K562 (cell line): Measurements from ENCODE around the gene EIF2S2. TPM values are rescaled to one million over a fixed set of nuclear protein-coding genes. Genes with fewer than 3 reads are reported as not detected.

Experiments
- CEBPG ChIP-seq, 3 experiments: fragments of 200-800 bp in 1 of 3; sonication (Bioruptor generic) in 1 of 3; sonication (generic) in 1 of 3; formaldehyde crosslinking in 1 of 3; IDR thresholded peaks in 2 of 3; conservative IDR thresholded peaks in 1 of 3; 2 replicates each; pipeline versions ENCODE4 v1.6.1 to v1.8.0; 2016 to 2022; ENCODE audit warnings: missing compliant biosample characterization in 2 of 3, missing genetic modification characterization in 2 of 3, mild to moderate bottlenecking in 1 of 3, missing genetic modification reagents in 1 of 3
- PPARD ChIP-seq: fragments of 250-450 bp; sonication (Bioruptor Pico); IDR thresholded peaks from 2 replicates; pipeline ENCODE4 v1.8.0; 2022; ENCODE audit warnings: inconsistent platforms, mild to moderate bottlenecking, moderate library complexity
- SMARCA4 ChIP-seq: fragments of 450-650 bp; IDR thresholded peaks from 2 replicates; pipeline ENCODE4 v1.6.1; 2016
- TBL1XR1 ChIP-seq, 2 experiments: IDR thresholded peaks; 2 replicates each; pipeline ENCODE4 v1.6.1; 2012; ENCODE audit warnings: improper control_type of control experiment in 2 of 2, low read length in 2 of 2, mild to moderate bottlenecking in 1 of 2
- TGIF2 ChIP-seq: sonication (generic); formaldehyde crosslinking; IDR thresholded peaks from 2 replicates; pipeline ENCODE4 v1.8.1; 2022; ENCODE audit warnings: mild to moderate bottlenecking, missing genetic modification reagents, moderate library complexity
- ZNF785 ChIP-seq: fragments of 250-450 bp; sonication (Bioruptor Pico); IDR thresholded peaks from 2 replicates; pipeline ENCODE4 v1.4.0; 2020; ENCODE audit warnings: mild to moderate bottlenecking
- polyA plus RNA-seq, 8 experiments: library from polyadenylated mRNA; depleted of rRNA in 4 of 8; stranded (reverse) in 5 of 8; unstranded in 3 of 8; fragments of >200 nt; fragmentation: Nextera tagmentation in 2 of 8; fragmentation: Illumina TruSeq in 1 of 8; extraction: Ambion mirVana in 2 of 8; extraction: Trizol in 1 of 8; gene quantifications; 2 replicates each; pipeline versions ENCODE4 v1.2.1 to v1.2.3, GENCODE V29; 2011 to 2014; ENCODE audit warnings: inconsistent platforms in 1 of 8, missing spikeins in 1 of 8
- total RNA-seq, 7 experiments: library from RNA; depleted of rRNA in 6 of 7; stranded (reverse); fragments of >200 nt in 6 of 7; fragmentation: Illumina TruSeq in 2 of 7; extraction: Trizol in 2 of 7; gene quantifications; 2 replicates each; pipeline versions ENCODE4 v1.2.1 to v1.2.3, GENCODE V29; 2011 to 2021; ENCODE audit warnings: low replicate concordance in 1 of 7
- TF ChIP-seq, protein P1 (sequence below): fragments of 250-450 bp; sonication (Bioruptor Pico); IDR thresholded peaks from 2 replicates; pipeline ENCODE4 v1.8.0; 2021; ENCODE audit warnings: moderate library complexity, mild to moderate bottlenecking, inconsistent platforms
- TF ChIP-seq, protein P2 (sequence below): sonication (generic); IDR thresholded peaks from 2 replicates; pipeline ENCODE4 v1.6.1; 2016
- TF ChIP-seq, protein P3 (sequence below): fragments of 250-450 bp; sonication (Bioruptor Pico); IDR thresholded peaks from 2 replicates; pipeline ENCODE4 v1.5.0; 2020; ENCODE audit warnings: mild to moderate bottlenecking, borderline replicate concordance
- TF ChIP-seq, protein P4 (sequence below): fragments of 450-650 bp; IDR thresholded peaks from 2 replicates; pipeline ENCODE4 v1.6.1; 2016; ENCODE audit warnings: low read depth, mild to moderate bottlenecking, moderate library complexity
- TF ChIP-seq, protein P5 (sequence below): fragments of 450-650 bp; formaldehyde crosslinking; IDR thresholded peaks from 2 replicates; pipeline ENCODE4 v1.4.0; 2022; ENCODE audit warnings: missing genetic modification characterization
- TF ChIP-seq, protein P6 (sequence below): sonication (generic); formaldehyde crosslinking; IDR thresholded peaks from 2 replicates; pipeline ENCODE4 v1.8.0; 2022; ENCODE audit warnings: mild to moderate bottlenecking, missing genetic modification reagents

EIF2S2 gene
- total and polyA plus RNA-seq, 9 of the 15 experiments (the other 6 are each of a cell fraction or from before 2014, with no cell fraction given), result 79.7 to 220 (median 154) TPM

DNA sequence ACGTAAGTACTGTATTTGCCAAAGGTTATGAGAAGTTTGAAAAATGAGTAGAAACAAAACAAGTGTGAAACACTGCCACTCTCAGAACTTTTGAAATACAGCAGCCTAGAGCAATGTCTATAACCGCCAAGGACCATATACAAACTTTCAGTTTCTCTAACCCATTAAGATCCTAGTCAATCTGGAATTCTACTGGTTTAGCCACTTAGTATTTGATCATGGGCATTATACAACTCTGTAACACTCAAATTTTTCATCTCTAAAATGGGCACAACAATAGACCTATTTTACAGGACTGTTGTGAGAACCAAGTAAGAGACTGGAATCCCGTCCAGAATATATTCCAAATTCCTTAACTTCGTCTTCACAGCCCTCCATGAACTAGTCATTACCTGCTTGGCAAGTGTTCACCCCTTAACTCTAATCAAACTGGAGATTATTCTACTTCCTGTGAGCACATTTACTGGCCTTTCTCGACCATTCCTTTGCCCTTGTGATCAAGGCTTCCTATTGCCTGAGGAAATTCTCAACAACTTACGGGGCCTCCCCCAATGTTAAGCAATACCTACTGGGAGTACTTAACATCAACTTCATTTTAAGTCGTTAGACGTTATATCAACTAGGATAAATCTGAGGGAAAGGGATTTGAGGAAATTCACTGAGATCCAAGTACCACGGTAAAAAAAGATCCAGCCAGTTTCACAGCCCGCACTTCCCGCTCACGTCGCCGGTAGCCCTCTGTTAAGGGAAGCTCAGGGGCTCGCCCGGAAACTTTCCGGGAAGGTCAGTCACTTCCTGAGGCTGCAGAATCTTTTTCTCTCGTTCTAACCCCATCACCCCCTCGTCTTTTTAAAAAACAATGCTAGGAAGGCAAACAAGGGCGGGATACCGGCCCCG lies 1.1 kb downstream of the EIF2S2 start (continued):
- TF ChIP-seq, protein P1, sequence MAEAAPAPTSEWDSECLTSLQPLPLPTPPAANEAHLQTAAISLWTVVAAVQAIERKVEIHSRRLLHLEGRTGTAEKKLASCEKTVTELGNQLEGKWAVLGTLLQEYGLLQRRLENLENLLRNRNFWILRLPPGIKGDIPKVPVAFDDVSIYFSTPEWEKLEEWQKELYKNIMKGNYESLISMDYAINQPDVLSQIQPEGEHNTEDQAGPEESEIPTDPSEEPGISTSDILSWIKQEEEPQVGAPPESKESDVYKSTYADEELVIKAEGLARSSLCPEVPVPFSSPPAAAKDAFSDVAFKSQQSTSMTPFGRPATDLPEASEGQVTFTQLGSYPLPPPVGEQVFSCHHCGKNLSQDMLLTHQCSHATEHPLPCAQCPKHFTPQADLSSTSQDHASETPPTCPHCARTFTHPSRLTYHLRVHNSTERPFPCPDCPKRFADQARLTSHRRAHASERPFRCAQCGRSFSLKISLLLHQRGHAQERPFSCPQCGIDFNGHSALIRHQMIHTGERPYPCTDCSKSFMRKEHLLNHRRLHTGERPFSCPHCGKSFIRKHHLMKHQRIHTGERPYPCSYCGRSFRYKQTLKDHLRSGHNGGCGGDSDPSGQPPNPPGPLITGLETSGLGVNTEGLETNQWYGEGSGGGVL (CRISPR knock-in tag), result no peak
- TF ChIP-seq TGIF2 (CRISPR knock-in tag) (no peak), TBL1XR1 (IDR thresholded peaks at IDR 0.05; ENCODE audit: low read length in 2 of 2) (no peak), PPARD (CRISPR knock-in tag) (no peak), ZNF785 (CRISPR knock-in tag) (no peak), SMARCA4 (no peak), CEBPG (CRISPR knock-in tag; IDR thresholded peaks at IDR 0.05) (no peak), CEBPG (tag; conservative IDR thresholded peaks at IDR 0.05 in 1 of 2, IDR thresholded peaks at IDR 0.05 in 1 of 2) (peak; percentile 80 to 90)
- TF ChIP-seq, protein P2, sequence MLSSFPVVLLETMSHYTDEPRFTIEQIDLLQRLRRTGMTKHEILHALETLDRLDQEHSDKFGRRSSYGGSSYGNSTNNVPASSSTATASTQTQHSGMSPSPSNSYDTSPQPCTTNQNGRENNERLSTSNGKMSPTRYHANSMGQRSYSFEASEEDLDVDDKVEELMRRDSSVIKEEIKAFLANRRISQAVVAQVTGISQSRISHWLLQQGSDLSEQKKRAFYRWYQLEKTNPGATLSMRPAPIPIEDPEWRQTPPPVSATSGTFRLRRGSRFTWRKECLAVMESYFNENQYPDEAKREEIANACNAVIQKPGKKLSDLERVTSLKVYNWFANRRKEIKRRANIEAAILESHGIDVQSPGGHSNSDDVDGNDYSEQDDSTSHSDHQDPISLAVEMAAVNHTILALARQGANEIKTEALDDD, result peak; percentile 85
- TF ChIP-seq, protein P3, sequence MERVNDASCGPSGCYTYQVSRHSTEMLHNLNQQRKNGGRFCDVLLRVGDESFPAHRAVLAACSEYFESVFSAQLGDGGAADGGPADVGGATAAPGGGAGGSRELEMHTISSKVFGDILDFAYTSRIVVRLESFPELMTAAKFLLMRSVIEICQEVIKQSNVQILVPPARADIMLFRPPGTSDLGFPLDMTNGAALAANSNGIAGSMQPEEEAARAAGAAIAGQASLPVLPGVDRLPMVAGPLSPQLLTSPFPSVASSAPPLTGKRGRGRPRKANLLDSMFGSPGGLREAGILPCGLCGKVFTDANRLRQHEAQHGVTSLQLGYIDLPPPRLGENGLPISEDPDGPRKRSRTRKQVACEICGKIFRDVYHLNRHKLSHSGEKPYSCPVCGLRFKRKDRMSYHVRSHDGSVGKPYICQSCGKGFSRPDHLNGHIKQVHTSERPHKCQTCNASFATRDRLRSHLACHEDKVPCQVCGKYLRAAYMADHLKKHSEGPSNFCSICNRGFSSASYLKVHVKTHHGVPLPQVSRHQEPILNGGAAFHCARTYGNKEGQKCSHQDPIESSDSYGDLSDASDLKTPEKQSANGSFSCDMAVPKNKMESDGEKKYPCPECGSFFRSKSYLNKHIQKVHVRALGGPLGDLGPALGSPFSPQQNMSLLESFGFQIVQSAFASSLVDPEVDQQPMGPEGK (CRISPR knock-in tag), result no peak
- TF ChIP-seq, protein P4, sequence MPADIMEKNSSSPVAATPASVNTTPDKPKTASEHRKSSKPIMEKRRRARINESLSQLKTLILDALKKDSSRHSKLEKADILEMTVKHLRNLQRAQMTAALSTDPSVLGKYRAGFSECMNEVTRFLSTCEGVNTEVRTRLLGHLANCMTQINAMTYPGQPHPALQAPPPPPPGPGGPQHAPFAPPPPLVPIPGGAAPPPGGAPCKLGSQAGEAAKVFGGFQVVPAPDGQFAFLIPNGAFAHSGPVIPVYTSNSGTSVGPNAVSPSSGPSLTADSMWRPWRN, result no peak
- TF ChIP-seq, protein P5, sequence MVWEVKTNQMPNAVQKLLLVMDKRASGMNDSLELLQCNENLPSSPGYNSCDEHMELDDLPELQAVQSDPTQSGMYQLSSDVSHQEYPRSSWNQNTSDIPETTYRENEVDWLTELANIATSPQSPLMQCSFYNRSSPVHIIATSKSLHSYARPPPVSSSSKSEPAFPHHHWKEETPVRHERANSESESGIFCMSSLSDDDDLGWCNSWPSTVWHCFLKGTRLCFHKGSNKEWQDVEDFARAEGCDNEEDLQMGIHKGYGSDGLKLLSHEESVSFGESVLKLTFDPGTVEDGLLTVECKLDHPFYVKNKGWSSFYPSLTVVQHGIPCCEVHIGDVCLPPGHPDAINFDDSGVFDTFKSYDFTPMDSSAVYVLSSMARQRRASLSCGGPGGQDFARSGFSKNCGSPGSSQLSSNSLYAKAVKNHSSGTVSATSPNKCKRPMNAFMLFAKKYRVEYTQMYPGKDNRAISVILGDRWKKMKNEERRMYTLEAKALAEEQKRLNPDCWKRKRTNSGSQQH (CRISPR knock-in tag), result no peak
- TF ChIP-seq, protein P6, sequence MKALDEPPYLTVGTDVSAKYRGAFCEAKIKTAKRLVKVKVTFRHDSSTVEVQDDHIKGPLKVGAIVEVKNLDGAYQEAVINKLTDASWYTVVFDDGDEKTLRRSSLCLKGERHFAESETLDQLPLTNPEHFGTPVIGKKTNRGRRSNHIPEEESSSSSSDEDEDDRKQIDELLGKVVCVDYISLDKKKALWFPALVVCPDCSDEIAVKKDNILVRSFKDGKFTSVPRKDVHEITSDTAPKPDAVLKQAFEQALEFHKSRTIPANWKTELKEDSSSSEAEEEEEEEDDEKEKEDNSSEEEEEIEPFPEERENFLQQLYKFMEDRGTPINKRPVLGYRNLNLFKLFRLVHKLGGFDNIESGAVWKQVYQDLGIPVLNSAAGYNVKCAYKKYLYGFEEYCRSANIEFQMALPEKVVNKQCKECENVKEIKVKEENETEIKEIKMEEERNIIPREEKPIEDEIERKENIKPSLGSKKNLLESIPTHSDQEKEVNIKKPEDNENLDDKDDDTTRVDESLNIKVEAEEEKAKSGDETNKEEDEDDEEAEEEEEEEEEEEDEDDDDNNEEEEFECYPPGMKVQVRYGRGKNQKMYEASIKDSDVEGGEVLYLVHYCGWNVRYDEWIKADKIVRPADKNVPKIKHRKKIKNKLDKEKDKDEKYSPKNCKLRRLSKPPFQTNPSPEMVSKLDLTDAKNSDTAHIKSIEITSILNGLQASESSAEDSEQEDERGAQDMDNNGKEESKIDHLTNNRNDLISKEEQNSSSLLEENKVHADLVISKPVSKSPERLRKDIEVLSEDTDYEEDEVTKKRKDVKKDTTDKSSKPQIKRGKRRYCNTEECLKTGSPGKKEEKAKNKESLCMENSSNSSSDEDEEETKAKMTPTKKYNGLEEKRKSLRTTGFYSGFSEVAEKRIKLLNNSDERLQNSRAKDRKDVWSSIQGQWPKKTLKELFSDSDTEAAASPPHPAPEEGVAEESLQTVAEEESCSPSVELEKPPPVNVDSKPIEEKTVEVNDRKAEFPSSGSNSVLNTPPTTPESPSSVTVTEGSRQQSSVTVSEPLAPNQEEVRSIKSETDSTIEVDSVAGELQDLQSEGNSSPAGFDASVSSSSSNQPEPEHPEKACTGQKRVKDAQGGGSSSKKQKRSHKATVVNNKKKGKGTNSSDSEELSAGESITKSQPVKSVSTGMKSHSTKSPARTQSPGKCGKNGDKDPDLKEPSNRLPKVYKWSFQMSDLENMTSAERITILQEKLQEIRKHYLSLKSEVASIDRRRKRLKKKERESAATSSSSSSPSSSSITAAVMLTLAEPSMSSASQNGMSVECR (CRISPR knock-in tag), result no peak
